Measurements from ENCODE around the gene GPR153. TPM values are rescaled to one million over a fixed set of nuclear protein-coding genes. Genes with fewer than 3 reads are reported as not detected.
A peak's percentile ranks its signal among the peaks of the same experiment; 100 is the strongest.

The GPR153 gene
- polyA plus RNA-seq, 3 donors, result 6.7 to 9.4 (median 7.0) TPM

- peak; percentile 79 for DNase-seq
These were observed 54.9 kb downstream of the GPR153 start, which contains the start of gene RNF207 for GRCh38 chr1:6205849-6206519. Gene RNF207 (plus strand): TSS chr1:6206119. CDS start chr1:6206536, 417 bp downstream.

DNA sequence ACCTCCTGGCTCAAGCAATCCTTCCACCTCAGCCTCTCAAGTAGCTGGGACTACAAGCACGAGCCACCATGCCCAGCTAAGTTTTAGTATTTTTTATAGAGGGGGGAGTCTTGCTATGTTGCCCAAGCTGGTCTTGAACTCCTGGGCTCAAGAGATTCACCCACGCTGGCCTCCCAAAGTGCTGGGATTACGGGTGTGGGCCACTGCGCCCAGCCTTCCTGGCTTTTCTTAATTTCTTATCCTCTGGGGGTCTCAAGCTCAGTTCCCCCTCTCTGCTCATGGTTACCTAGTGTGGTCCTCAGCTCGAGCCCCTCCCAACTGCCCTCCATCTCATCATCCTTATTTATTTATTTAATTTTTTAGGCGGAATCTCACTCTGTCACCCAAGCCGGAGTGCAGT, 58.6 kb downstream of the GPR153 start:
- no peak for DNase-seq

DNA sequence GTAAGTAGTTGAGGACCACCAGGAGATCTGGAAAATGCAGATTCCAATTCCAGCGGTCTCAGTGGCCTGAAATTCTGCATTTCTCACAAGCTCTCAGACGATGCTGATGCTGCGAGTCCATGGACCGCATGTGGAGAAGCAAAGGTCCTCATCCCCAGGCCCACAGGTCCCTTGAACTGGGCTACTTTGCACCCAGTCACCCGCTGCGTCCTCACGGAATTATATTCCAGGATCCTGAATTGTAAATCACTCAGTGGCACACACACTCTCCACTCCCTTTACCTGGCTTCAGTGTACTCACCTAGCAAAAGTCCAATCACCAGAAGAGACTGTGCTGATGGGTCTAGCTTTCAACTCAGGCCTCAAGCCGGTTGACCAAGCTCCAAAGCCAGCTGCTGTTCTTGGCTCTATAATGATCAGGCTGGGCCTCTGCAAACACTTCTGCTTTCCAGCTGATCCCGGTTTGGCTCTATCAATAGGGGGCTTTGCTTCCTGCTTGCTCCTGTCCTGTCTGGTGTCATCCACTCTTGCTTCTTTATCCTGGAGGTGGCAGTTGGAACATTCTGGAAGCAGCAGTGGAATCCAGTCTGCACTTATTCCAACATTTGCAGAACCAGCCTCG, 60.6 kb downstream of the GPR153 start:
- no peak for DNase-seq

DNA sequence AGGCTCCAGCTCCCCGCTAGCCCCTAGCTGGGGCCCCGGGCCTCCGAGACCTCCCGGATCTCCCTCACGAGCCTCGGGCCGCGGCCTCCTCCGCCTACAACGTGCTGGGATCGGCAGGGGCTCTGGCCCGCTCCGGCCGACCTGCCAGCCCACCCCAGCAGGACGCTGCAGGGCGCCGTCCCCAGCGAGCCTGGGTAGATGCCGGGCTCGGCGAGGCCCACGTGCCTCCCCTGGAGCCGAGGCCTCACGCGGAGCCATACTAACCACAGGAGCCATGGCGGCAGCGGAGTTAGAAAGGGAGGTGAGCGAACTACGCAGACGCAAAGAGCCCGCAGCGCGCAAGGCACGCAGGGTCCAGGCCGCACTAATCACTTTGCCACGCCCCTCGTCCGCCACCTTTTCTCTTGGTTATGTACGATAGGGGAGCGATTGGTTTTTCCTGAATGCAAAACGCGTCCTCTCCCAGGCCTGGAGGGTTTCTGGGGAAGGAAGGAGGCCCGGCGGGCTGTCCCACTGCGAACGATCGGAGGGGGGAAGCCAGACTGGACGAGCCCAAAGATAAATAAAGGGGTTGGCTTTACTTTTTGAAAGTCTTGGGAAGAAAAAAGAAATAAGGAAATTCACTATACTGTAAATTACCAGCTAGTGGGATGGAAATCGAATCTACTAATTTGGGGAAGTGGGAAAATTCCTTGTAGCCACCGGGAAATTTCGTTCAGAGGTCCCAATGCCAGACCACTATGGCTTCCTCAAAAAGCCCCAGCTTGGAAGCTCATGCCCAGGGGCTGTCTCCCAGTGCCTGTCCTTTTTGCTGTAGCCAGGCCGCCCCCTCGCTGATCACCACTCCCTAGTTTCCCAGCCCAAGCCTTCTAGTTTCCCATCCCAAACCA, 61.4 kb downstream of the GPR153 start, which contains the start of gene RPL22:
Gene RPL22 (minus strand): TSS at position 298 of the 890 bp plus-strand sequence. CDS start 22 bp downstream, at position 276.
- peak; percentile 100 for DNase-seq

GRCh38 chr1:6198646-6199297, 62.1 kb downstream of the GPR153 start:
- no peak for DNase-seq

- no peak for DNase-seq
These were observed 63.0 kb downstream of the GPR153 start for GRCh38 chr1:6197746-6198427.

Other genes starting within 250 kb of the GPR153 start
- 1 to 10 TPM; 3.1 to 5.3 (median 4.1) TPM for gene KCNAB2, start 215.2 kb downstream of the GPR153 start, polyA plus RNA-seq (ENCODE audit: insufficient read length in 3 of 3)
- gene CHD5, start 80.8 kb downstream of the GPR153 start, polyA plus RNA-seq (ENCODE audit: insufficient read length in 3 of 3), result under 1 TPM; 0.30 to 0.78 (median 0.41) TPM
- gene RPL22, start 61.5 kb downstream of the GPR153 start, polyA plus RNA-seq (ENCODE audit: insufficient read length in 3 of 3), result 100 to 1,000 TPM; 506 to 557 (median 512) TPM
- gene RNF207, start 55.0 kb downstream of the GPR153 start, polyA plus RNA-seq (ENCODE audit: insufficient read length in 3 of 3), result 10 to 100 TPM; 19.5 to 40.4 (median 39.7) TPM
- 10 to 100 TPM; 55.5 to 63.4 (median 58.7) TPM for gene ICMT, start 25.1 kb downstream of the GPR153 start, polyA plus RNA-seq (ENCODE audit: insufficient read length in 3 of 3)
- not detected for gene HES3, start 16.9 kb downstream of the GPR153 start, polyA plus RNA-seq (ENCODE audit: insufficient read length in 3 of 3)
- 10 to 100 TPM; 32.8 to 39.4 (median 36.8) TPM for gene ACOT7, start 132.7 kb upstream of the GPR153 start, polyA plus RNA-seq (ENCODE audit: insufficient read length in 3 of 3)
- under 1 TPM; 0.33 to 0.46 (median 0.40) TPM for gene HES2, start 158.8 kb upstream of the GPR153 start, polyA plus RNA-seq (ENCODE audit: insufficient read length in 3 of 3)
- gene ESPN, start 163.7 kb upstream of the GPR153 start, polyA plus RNA-seq (ENCODE audit: insufficient read length in 3 of 3), result 10 to 100 TPM; 19.6 to 21.5 (median 21.5) TPM
- gene TNFRSF25, start 205.1 kb upstream of the GPR153 start, polyA plus RNA-seq (ENCODE audit: insufficient read length in 3 of 3), result 10 to 100 TPM; 14.0 to 22.5 (median 20.2) TPM
- 10 to 100 TPM; 16.3 to 25.1 (median 19.6) TPM for gene PLEKHG5, start 230.6 kb upstream of the GPR153 start, polyA plus RNA-seq (ENCODE audit: insufficient read length in 3 of 3)

All from renal pelvis (tissue), 4 donors.